GM21619 (cell line): Measurements from ENCODE around the gene ARL4A.
"Not testable (repeated sequence)": the region's sequence is repeated elsewhere in the genome, so short reads cannot be mapped to it uniquely, and the experiment has no call there.

Source experiments
- ATAC-seq: cut with Tn5 transposase; IDR thresholded peaks from one replicate; pipeline ENCODE4 v1.9.1; 2021; ENCODE audit not compliant: unreplicated experiment

The ARL4A gene, protein sequence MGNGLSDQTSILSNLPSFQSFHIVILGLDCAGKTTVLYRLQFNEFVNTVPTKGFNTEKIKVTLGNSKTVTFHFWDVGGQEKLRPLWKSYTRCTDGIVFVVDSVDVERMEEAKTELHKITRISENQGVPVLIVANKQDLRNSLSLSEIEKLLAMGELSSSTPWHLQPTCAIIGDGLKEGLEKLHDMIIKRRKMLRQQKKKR

DNA sequence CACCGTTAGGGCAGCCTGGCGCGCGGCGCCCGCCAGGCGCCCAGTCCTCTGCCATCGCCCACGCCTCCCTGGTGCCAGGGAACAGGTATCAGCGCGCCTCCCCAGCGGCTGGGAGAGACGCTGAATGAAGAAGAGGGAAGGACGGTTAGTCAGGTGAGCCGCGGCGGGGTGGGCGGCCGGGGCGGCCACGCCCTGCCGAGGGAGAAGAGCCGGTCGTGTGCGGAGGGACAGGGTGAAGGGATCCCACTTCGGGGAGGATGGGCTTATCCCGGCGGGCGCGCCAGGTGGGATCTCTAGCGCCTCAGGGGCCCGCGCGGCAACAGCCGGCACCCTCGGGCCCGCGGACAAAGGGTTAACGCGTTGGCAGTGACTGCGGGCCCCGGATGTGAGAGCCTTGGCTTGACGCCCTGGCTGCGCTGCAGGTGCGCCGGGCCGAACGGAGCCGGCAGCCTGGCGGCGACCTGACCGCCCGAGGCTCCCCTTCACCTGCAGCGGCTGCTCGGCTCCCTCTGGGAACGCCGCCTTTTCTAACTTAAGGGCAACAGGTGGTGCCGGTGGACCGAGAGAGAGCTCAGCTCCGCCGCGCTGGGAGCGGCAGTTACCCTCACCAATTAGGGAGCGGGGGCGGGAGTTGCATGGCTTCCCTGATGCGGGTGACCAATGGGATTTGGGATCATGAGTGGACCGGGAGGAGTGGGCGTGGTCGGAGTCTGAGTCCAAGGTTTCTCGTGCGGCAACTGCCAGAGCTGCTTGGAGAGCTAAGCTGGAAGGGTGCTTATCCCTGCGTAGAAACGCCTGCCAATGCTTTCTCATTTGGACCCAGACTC is at the start of gene ARL4A:
Gene ARL4A (plus strand): TSS at position 743 of the 827 bp plus-strand sequence. CDS start 622 bp downstream, outside the sequence.
- peak; percentile 85 for ATAC-seq

DNA sequence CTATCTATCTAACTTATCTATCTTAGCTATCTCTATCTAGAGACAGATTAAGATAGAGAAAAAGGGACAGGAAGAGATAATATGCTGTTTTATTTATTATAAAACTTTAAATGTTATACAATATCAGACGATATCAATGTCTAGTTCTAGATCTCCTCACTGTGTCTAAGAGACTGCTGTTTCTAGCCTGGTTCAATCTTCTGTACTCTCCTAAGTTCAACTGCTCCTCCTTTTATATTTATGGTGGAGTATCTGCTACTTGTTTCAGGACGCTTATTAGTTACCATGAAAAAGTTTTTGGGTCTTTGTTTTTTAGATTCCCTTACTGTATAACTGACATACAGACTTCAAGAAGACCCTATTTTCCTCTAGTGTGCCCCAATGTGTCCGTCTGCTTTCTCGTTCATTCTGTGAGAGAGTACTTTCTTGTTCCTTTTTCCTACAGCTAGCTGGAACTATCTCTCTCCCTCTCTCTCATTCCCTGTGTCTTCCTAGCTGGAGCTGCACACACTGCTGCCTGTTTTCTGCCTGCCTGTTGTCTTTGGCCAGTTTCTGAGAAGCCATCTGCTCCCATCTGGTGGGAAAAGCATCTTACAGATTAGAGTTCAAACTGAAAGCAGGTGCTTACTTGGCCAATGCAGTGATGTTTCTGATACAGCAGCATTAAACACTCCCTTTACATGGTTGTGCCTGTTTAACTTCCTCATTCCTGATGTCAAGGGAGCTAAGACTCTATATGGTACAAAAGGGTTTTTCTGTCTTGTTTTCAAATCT is 49.4 kb upstream of the ARL4A start:
- peak; percentile 63 for ATAC-seq

DNA sequence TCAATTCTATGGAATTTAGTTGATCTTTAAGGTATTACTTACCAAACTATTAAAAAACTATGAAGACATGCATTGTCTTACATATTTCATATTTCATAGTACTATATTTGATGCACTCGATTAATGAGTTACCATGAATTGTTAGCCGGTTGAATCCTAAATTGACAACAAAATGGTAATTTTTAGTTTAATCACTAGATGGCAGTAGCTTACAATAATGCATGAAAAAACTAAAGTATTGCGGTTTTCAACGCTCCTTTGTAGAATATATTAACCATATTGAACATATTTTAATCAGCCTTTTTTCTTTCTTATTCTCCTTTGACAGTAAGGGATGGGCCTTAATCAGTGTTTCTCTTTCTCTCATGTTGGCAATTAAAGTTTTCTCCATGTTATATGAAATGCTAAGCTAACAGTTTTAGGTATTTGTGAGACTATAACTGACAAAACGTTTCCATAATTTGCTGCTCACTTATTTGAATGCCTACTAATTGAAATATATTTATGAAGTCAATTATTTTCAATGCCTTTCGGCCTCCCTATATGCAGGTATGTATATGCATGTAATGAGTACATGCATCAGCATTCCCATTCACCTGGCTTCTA is 48.5 kb upstream of the ARL4A start:
- ATAC-seq = no peak

DNA sequence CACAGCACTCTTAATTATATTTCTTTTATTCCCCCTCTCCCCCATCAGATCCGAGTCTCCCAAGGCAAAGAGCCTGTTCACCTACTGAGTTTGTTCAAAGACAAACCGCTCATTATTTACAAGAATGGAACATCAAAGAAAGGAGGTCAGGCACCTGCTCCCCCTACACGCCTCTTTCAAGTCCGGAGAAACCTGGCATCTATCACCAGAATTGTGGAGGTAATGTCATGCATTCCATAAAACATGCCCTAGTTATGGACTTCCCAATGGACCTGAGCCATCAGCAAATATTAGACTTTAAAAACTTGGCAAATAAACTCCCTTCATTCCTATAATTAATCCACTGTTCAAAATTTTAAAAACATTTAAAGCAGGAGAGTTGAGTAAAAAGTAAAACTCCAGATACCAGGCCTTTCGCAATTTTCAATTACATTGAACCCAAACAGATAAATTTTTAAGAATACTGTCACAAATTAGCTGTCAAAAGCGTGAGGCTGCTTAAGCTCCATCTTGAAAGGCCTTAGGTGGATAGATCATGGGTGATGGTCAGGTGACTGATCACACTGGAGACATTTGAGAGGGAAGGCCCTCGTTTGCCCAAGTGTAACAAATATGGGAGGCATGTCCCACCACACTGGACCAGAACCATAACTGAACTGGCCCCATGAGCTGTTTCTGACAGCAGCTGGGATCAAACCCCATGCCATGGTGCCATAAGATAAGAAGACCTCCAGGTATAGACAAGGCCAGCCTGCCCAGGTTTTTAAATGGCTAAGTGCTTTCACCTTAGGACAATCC is 46.9 kb upstream of the ARL4A start:
- no peak for ATAC-seq

DNA sequence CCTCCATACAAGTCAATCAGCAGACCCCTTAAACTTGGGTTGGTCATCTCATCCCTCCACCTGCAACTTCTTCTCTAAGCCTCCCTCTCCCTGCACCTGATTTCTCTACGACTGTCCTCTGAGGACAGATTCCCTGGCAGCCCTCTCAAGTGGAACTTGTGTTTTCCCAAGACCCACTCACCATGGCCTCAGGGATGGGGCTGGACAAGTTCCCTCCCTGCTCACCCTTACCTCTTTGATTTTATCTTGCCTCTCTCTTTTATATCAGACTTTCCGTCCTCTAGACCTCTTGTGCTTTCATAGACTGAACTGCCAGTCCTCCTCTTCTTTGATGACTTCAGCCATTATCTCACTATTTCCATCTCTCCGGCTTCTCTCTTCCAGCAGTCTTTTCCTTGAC is 46.2 kb upstream of the ARL4A start:
- ATAC-seq = no peak

DNA sequence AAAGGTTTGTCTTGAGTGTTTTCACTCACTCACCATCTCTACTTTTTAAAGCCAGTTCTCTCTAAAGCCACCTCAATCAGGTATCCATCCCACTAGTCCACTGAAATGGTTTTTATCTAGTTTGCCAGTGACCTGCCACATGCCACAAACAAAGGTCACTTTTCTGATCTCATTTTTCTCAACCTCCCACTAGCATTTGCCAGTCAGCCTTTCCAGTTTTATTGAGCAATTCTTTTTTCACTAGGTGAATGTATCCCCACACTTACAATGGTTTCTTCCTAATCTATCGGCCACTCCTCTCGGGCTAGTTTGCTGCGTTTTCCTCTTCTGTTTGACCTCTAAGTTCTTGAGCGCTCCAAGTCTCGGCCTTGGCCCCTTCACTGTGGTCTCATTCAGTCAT is 44.9 kb upstream of the ARL4A start:
- ATAC-seq = no peak

DNA sequence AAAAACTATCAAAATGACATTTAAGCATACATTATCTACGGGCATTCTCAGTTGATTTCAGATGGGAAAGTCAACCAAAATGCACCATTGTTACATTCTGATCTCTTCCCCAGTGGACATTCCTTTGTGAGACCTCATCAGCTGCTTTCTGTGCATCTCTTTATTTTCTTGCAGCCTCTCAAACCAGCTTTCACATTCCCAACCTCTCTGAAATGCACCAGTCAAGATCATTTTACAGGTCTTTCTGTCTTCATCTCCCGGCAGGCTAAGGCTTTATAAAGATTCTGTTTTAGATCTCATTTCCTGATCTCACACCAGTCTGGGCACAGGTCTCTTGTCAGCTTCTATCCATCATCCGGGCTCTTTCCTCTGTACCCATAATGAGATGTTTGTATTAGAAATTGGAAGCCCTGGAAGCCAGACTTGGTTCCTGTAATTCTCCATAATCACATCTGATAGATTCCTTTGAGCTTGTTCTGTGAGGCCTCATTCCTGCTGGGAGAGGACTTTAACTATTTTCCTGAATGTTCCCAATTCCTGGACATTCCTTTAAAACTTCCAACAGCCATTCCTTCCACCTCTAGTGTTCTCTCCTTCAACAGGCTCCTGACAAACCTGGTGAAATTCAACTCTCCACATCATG is 44.3 kb upstream of the ARL4A start:
- no peak for ATAC-seq

DNA sequence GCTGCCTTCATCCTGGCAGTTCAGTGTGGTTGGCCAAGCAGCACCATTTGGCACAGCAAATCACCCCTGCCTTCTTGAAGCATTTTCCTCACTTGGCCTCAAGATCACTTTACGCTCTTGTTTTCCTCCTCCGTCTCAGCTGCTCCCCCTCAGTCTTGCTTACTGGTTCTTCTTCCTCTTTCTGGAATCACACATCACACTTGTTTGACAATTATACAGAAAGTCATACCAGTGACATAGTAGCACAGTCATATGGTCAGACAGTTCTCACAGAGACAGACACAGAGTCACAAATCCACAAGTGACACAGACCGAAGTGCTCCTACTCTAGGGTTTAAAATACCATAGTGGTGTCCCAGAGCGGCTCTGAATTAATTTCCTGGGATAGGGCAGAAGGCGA is 43.8 kb upstream of the ARL4A start:
- no peak for ATAC-seq

DNA sequence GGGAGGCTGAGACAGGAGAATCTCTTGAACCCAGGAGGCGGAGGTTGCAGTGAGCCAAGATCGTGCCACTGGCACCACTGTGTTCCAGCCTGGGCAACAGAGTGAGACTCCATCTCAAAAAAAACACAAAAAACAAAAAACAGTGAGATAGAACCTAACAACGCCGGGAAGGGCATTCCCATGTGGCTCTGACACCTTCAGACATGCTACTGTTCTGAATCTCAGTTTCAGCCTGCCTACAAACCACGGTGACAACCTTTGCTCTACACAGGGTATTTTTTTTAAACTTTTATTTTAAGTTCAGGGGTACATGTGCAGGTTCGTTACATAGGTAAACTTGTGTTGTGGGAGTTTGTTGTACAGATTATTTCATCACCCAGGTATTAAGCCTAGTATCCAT is 42.2 kb upstream of the ARL4A start:
- not testable (repeated sequence) for ATAC-seq

DNA sequence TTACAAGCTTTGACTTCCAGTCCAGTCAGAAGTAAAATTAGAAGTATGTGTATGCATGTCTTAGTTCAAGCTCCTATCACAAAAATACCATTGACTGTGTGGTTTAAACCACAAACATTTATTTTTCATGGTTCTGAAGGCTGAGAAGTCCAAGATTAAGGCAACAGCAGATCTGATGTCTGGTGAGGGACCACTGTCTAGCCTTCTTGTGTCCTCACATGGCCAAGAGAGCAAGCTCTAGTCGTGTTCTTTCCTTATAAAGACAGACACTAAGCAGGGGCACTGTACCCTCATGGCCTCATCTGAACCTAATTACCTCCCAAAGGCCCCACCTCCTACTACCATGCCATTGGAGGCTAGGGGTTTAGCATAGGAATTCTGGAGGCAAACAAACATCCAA is 41.3 kb upstream of the ARL4A start:
- no peak for ATAC-seq

DNA sequence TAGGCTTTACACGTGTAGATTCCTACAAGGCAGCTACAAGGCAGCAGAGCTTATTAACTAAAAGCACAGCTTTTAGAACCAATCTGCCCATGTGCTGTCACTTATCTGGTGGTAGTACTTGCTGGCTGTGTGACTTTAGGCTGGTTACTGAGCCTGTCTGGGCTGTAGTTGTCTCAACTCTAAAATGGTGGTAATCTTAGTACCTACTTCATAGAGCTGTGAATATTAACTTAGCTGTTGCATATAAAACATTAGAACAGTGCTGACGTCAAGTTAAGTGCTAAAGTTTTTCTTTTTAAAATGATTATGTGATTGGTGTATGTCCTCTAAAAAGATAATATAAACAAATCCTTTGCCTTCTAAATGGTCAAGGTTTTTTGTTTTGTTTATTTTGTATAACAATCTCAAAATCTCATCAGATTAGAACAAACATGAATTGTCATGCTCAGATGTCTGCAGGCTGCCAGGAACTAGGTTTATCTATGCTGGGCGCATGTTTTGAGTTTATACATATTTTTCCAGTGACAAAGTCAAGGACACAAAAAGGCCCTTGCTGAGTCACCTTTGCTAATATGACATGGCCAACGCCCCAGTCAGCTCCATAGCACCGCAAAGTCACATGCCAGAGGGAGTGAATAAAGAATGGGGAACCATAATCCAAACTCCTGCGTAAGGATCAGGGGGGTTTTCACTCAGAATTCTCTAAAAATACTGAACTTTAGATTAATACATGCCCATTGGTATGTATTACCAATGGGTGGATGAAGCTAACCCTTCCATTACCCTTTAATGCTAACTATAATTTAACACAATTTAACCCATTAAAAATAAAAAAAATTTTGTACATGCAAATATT is 39.8 kb upstream of the ARL4A start:
- ATAC-seq = no peak

DNA sequence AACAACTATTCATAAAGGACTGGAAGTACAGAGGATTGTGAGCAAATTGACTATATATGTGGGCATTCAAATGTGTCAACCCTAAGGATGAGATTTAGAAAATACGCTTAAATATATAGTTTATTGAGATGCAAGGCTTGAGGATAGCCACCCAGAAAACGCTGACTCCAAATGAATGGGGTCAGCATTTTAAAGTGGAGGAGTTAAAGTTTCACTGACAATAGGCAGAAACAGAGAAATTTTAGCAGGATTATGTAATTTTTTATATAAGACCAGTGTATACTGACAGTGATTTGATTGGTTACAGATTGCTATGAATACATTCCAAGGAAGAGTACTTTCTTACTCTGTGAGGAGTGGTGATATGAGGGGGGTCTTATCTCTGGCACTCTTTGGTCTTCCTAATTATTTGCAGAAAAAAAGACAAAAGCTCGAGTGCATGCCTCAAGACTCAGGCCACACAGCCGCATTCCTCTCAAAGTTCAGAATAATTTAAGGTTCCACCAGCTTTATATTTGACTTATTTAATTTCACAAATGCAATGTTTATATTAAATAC is 38.6 kb upstream of the ARL4A start:
- no peak for ATAC-seq

DNA sequence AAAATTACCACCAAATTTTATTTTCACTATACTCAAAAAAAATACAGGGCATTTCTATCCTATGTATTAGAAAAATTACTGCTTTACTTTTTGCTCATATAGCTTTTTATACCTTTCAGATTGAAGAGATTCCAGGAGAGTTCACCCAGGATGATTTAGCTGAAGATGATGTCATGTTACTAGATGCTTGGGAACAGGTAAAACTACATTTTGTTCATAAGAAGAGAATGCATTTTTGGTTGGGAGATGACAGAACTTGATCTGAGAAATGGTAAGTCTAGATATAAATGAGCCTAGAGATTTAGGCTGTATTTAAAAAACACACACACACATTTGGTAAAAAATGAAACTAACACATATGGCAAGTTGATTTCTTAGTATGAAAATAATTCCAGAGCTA is 38.1 kb upstream of the ARL4A start:
- no peak for ATAC-seq

DNA sequence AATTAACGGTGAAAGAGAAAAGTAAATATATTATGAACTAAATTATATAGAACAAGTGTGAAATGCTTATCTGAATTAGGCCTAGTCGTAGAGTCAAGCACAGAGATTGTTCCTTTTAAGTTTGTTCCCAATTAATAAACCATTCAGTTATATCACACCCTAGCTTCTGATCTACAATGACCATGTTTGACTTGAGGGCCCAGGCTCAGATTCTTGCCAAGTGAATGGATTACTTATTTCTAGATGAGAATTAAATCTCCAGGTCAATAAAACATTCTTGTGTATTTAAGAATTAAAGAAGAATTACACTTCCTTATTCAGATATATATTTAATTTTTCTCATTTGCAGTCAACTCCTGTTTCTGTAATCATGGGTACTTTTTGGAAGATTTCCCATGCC is 37.4 kb upstream of the ARL4A start:
- ATAC-seq = no peak

DNA sequence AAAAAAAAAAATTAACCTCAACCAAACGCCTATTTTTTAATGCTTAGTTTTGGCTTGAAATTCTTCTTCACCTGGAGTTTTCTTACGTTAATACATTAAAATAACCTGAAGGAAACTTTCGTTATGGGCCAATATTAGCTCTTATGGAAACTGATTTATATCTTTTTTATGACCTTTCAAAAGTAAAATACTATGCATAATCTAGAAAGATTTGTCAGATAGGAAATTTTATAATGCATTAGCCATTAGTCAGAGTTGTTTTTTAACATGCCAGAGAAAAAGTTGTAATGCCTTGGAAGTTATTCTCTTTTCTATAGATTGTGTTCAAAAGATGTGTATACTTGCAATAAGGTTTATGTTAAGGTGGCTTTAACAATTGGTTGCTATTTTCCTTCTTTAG is 34.3 kb upstream of the ARL4A start:
- ATAC-seq = no peak

DNA sequence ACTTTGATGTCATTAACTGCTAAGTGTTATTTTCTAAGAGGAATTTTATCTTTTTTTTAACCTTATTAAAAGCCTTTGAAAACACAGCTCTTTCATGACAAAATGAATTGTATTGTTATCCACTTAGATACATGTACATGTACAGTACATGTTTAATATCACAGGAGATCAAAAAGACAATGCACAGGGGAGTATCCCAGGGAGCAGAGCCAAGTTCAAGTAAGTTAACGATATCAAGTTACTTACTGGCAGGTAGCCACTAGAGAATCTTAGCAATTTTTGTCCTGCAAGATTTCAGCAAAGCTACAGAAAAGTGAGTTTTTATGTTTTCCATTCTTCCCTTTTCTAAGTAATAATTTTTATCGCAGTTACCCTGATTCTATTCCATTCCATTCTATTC is 33.9 kb upstream of the ARL4A start:
- no peak for ATAC-seq

DNA sequence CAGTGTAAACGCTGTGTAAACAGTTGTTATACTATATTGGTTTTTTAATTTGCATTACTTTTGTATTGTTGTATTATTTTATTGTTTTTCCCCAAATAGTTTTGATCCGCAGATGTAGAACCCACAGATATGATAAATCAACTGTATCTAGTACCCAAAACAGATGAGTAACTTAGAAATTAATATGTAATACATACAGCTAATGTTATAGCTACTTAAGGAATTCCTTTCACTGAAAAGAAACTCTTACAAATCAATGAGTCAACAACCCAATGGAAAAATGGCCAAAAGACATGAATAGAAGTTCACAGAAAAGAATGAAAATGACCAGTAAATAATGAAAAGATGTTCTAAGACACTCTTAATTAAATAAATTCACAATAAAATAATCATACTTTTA is 32.3 kb upstream of the ARL4A start:
- ATAC-seq = no peak

DNA sequence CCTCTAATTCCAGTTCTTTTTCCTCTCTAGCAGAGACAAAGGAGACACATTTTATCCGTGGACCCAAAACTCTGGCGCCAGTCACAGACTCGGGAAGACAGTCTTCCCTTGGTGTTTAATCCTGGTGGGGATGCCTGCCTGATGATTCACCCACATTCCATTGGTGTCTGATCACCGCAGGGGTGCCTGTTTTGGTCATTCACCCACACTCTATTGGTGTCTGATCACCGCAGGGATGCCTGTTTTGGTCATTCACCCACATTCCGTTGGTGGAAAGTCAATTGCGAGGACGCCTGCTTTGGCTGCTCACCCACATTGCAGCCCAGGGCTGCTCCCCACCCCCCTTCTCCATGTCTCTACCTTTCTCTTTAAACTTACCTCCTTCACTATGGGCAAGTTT is 27.0 kb upstream of the ARL4A start:
- ATAC-seq = not testable (repeated sequence)

DNA sequence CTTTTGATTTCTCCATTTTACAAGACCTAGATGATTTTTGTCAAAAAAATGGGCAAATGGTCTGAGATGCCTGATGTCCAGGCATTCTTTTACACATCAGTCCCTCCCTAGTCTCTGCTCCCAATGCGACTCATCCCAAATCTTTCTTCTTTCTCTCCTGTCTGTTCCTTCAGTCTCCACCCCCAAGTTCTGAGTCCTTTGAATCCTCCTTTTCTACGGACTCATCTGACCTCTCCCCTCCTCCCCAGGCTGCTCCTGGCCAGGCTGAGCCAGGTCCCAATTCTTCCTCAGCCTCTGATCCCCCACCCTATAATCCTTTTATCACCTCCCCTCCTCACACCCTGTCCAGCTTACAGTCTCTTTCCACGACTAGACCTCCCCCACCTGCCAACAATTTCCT is 26.4 kb upstream of the ARL4A start:
- ATAC-seq = not testable (repeated sequence)
